HT1080 (cell line): ENCODE data around the gene CERK. TPM values are rescaled to one million over a fixed set of nuclear protein-coding genes. Genes with fewer than 3 reads are reported as not detected.
"Not testable (repeated sequence)": the region's sequence is repeated elsewhere in the genome, so short reads cannot be mapped to it uniquely, and the experiment has no call there.

Source experiments
- DNase-seq: peaks from one replicate; pipeline ENCODE4 v3.0.0-alpha.2; 2015; ENCODE audit warnings: low read depth
- total RNA-seq: library from RNA; depleted of rRNA; stranded (reverse); fragments of >200 nt; shearing (Covaris generic); gene quantifications from 2 replicates; pipeline ENCODE4 v1.2.3, GENCODE V29; 2014; rRNA removed

The CERK gene
- total RNA-seq, 1 experiment from 2014 or later = 61.2 TPM

DNA sequence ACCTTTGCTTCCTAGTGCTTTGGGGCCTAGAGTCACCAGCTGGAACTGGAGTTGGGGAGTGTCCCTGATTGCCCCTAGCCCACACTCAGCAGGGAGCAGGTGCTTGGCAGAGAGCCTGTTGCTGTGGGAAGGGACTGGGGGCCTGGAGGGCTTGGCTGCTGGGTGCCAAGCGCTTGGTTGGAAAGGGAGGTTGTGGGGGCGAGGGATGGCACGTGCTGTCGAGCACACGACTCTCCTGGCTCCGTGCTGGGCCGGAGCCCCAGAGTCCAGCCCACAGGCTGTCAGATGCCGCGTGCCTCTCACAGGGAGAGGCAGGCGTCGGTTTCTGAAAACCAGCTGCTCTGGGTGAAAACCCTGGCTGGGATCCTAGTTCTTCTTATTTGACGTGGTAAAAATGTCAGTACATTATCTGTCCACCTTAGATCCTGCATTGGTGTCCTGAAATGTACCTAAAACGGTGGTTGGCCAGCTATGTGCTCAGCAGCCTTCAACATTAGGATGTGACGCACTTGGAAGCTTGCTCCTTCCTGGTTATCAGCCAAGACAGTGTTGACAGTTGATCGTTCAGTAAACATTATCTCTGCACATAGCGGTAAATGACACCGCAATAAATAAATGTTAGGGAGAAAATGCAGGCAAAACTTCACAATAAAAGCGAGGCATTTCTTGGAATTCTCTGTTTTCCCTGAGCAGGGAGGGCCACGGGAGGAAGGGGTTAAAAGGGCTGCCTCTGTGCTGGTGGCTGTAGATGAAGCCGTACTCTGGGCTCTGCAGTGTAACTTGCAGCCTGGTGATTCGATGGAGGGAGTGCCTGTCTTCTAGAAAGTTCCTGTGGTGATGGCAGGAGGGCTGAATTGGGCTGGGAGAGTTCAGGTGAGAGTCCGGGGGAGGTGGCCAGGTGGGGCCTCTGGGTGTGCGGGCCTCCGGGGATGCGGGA is 88.6 kb downstream of the CERK start:
- no peak for DNase-seq

DNA sequence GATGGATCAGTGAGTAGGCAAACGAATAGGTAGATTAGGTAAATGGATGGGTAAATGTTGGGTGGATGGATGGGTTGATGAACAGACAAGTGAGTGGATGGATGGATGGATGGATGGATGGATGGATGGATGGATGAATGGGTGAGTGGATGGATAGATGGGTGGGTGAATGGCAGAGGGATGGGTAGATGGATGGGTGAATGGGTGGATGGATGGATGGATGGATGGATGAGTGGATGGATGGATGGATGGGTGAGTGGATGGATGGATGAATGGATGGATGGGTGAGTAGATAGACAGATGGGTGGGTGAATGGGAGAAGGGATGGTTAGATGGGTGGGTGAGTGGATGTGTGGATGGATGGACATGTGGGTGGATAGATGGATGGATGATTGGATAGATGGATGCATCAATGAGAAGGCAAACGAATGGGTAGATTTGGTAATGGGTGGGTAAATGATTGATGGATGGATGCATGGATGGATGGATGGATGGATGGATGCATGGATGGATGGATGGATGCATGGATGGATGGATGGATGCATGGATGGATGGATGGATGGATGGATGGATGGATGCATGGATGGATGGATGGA is 89.7 kb downstream of the CERK start:
- DNase-seq = not testable (repeated sequence)

DNA sequence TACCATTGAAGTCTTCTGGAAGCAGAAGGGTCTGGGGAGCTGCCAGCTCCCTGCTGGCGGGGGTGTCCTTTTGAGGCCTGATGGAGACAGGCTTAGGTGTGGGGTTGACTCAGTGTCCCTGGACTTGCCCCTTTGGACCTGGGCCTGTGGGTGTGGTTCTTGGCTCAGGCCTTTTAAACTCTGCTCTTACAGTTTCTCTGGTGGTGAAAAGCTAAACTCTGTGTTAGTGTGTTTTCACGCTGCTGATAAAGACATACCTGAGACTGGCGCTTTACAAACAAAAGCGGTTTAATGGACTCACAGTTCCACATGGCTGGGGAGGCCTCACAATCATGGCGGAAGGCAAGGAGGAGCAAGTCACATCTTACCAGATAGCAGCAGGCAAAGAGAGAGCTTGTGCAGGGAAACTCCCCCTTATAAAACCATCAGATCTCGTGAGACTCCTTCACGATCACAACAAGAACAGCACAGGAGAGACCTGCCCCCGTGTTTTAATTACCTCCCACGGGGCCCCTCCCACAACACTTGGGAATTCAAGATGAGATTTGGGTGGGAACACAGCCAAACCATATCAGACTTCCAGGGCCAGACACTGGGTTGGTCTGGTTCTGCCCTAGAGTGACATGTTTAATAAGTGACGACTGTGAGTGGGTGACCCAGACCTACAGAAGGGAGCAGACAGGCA is 91.4 kb downstream of the CERK start:
- DNase-seq = no peak

DNA sequence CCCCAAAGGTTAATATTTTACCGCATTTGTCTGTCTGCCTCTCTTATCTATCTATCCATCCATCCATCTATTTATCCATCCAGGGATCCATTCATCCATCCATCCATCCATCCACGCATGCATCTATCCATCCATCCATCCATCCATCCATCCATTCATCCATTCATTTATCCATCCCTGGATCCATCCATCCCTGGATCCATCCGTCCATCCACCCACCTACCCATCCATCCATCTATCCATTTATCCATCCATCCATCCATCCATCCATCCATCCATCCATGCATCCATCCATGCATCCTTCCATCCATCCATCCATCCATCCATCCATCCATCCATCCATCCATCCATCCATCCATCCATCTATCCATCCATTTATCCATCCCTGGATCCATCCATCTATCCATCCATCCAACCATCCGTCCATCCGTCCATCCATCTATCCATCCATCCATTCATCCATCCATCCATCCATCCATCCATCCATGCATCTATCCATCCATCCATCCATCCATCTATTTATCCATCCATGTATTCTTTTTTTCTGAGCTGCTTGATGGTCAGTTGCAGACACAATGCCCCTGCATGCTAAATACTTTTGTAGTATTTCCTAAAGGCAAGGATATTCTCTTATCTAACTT is 95.1 kb downstream of the CERK start:
- DNase-seq = not testable (repeated sequence)

DNA sequence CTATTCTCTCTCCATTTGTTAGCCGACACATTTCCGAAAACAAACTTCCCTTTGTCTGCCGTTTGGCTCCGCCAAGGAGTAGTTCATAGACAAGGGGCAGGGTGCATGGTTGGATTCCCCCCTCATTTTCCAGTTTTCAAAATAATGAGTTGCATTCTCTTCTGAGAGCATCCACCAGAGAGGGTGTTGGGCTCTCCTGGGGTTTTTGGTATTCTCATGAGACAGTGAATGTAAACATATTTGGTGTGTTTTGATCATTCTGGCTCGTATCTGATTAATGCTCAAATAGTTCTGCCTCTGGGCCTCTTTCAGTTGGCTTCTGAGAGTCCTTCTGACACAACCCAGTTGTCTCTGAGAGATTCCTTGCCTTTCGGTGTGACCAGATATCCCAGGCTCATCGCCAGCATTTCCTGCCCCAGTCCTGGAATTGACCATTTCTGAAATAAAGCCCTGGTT is 96.2 kb downstream of the CERK start:
- no peak for DNase-seq

DNA sequence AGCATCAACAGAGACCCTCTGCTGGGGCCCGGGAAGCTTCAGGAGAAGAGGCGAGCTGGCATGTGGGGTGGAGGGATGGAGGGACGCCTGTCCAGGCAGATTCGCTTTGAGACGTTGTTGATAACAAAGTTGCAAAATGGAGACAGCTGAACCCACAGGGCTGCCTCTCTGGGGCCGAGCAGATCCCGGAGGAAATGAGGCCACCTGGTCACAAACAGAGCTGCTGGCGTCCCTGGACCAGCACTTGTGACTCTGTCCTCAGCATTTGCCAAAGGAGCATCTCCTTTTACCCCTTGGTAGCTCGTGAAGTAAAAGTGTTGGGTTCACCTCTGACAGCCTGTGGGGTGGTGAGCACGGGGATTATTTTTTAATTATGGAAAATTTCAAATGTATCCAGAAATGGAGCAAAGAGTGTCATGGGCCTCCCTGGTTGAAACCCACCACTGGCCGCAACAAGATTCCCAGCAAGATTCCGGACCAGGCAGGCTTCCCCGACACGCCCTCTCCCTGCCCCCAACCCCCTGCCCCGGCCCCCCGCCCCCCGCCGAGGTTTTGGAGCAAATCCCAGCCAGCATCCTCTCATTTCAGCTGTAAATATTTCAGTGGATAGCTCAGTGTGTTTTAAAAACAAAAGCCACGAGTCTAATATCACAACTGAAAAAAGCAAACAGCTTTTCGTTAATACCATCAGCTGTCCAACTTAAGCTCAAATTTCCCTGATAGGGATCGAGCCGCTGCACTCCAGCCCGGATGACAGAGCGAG is 97.6 kb downstream of the CERK start:
- DNase-seq = no peak

DNA sequence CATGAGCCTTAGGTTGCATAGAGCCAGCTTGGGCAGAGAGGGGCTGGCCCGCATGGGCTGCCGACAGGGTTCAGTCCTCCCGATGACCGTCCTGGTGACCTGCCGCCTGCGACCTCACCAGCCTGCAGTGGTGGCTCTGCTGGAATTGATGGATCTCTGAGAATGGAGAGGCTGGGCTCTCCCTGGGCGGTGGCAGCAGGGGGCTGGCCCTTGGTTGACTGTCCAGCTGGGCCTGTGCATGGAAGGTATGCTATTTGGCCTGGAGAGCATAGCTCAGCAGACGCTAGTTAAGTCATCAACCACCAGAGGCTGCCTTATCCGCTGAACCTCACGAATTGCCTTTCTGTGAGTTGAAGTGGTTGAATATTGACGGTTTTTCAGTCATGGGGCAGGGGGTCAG is 98.2 kb downstream of the CERK start:
- DNase-seq = no peak

DNA sequence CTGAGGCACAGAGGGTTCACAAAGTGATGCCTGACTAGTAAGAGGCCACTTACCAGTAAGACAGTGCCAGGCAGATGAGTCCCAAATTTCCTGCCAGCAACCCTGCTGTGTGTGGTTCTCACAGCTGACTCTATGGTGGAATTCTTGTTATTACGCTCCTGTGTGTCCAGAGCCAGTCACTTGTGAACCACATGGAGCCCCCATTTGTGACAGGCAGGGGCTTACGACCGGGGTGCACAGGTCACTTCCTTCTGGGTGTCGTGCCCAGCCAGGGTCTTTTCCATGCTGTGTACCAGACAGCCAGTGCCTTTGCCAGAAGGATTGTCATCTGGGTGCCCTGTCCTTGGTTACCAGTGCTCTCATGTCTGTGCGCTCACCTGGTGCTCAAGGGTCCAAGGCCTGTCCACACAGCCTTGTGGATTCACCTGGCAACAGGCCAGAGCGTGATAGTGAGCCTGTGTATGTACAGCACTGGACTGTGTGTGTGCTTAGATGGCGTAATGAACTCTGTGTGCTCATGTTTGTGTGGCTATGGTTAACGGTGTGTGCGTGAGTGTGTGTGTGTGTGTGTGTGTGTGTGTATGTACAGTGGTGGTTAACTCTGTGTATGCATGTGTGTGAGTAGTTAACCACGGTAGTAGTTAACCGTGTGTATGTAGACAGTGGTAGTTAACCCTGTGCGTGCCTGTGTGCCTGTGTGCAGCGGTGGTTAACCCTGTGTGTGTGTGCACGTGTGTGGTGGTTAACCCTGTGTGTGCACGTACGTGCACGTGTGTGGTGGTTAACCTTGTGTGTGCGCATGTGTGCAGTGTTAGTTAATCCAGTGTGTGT is 99.2 kb downstream of the CERK start:
- no peak for DNase-seq

DNA sequence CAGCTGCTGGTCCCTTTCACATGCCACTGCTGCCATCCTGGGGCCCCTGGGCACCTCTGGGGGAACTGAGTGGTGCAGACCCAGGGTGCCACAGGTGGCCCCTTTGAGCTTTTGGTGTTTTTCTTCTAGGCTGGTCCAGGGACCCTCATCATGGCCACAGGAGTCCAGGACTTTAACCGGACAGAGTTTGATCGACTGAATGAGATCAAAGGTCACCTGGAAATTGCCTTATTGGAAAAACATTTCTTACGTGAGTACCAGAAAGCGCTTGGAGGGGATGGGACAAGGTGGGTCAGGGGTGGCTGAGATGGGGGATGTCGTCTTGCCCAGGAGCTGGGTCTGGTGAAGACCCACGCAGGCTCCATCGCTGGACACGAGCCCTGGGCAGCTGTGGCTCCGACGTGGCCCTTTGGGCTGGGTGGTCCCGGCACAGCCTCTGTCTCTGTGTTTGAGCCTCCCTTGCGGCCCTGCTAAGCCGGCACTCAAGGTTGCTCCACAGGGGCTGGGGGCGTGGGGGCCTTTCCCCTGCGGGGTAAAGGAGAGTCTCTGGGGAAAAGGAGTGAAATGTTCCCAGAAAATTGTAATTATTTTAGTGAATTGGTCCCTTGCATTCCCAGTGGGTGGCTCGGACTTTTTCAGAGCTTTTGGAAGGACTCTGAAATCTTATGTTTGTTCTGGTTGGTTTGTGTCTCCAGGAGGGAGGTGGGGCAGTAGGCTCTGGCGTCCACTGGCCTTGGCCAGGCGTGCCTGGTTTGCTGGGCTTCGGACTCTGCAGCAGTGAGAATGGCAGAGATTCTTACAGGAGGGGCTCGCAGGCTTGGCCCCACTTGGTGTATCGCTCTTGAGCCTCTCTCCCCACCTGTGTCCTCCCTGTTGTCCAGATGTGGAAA is 100.1 kb downstream of the CERK start:
- no peak for DNase-seq

DNA sequence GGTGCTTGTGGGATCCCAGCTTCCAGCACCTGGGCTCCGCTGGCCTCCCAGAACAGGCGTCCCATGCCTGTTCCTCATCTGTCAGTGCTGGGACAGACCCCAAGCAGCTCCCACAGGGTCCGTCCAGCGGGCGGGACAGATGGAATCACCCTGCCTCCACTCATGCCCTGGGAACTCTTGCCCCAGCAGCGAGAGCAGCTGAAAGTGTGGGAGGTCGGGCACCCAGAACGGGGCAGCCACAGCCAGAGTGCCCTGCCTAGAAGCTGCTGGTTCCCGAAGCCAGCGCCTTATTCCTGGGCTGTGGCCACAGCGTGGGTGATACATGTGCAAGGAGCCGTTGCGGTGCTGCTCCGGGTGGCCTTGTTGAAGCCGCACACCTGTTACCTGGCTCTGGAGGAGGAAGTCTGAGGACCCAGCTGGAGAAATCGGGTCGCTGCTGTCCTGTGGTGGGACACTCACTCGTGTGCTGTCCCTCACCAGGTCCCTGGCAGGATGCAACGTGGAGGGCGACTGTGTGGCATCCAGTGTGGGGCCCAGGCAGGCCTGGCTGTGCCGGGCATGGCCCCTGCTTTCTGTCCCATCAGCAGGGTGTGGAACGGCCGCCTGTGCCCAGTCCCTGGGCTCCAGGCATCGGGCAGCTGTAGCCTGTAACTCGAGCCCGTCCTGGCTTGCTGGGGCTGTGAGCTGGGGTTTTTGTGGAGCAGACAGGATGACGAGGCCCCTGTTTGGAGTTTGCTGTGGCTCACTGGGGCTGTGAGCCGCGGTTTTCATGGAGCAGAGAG is 101.6 kb downstream of the CERK start:
- no peak for DNase-seq

DNA sequence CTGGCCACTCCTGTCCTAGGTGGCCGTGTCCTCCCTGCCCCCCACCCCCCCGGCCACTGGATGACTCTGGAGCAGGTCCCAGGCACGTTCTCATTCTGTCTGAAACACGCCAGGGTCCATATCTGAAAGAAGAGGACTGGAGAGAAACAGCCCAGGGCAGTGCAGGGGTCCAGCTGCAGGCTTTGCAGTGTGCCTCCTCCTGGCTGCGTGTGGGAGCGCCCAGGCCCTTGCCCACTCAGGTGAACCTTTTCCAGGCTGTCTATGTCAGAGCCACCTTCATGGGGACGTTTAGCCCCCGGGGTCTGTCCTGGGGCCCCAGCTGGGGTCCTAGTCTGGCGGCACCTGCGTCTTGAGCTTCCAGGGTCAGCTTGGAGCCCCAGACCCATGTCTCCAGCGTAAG is 102.3 kb downstream of the CERK start:
- no peak for DNase-seq

DNA sequence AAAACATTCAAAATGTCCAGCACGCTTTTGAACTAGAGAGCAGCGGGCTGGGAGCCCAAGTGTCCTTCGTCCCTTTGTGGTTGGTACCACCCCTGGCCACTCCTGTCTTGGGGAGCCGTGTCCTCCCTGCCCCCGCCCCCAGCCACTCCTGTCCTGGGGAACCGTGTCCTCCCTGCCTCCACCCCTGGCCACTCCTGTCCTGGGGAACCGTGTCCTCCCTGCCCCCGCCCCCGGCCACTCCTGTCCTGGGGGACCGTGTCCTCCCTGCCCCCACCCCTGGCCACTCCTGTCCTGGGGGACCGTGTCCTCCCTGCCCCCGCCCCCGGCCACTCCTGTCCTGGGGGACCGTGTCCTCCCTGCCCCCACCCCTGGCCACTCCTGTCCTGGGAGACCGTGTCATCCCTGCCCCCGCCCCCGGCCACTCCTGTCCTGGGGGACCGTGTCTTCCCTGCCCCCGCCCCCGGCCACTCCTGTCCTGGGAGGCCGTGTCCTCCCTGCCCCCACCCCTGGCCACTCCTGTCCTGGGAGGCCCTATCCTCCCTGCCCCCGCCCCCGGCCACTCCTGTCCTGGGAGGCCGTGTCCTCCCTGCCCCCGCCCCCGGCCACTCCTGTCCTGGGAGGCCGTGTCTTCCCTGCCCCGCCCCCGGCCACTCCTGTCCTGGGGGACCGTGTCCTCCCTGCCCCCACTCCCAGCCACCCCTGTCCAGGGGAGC is 102.9 kb downstream of the CERK start:
- not testable (repeated sequence) for DNase-seq

Other genes with a start within 250 kb of the CERK start
- 14.9 and 17.9 TPM in 2 replicates for gene CELSR1, start 200.6 kb downstream of the CERK start, total RNA-seq
- 13.3 and 17.7 TPM in 2 replicates for gene GRAMD4, start 117.9 kb downstream of the CERK start, total RNA-seq
- gene TBC1D22A, start 24.4 kb upstream of the CERK start, total RNA-seq = 10.7 and 12.2 TPM in 2 replicates